Fibroblast of the aortic adventitia (primary cell): ENCODE data around the gene BCL11B. TPM values are rescaled to one million over a fixed set of nuclear protein-coding genes. Genes with fewer than 3 reads are reported as not detected.

Source experiments
- DNase-seq: peaks from one replicate; pipeline ENCODE4 v3.0.0-alpha.2; 2010; ENCODE audit warnings: low read depth
- H3K4me3 ChIP-seq: 2 replicates; pipeline ENCODE4 v1.5.1; 2011; ENCODE audit warnings: low read depth, mild to moderate bottlenecking, control low read depth, low read length, moderate library complexity
- CTCF ChIP-seq: IDR thresholded peaks from 2 replicates; pipeline ENCODE4 v1.5.1; 2011; ENCODE audit warnings: mild to moderate bottlenecking, low read length, control low read depth, inconsistent platforms; ENCODE audit not compliant: insufficient read depth
- total RNA-seq: library from RNA; depleted of rRNA; stranded (reverse); fragments of >200 nt; gene quantifications from 2 replicates; pipeline ENCODE4 v1.2.3, GENCODE V29; 2012; ENCODE audit warnings: low replicate concordance

Gene BCL11B
- 0.09 TPM in 1 of 2 replicates, not detected in the other for total RNA-seq

GRCh38 chr14:99271951-99272631 lies at the start of gene BCL11B:
Gene BCL11B (minus strand): TSS chr14:99272197. CDS start chr14:99271218, 979 bp downstream.
- peak; percentile 49 for TF ChIP-seq CTCF
- peak; percentile 73 for DNase-seq
- peak within 1 kb of the TSS; percentile 58 for H3K4me3 ChIP-seq

GRCh38 chr14:99321236-99321925 lies 49.4 kb upstream of the BCL11B start:
- TF ChIP-seq CTCF: no peak
- no peak overlapping the region for H3K4me3 ChIP-seq
- no peak for DNase-seq

GRCh38 chr14:99320621-99321235 lies 48.7 kb upstream of the BCL11B start:
- no peak overlapping the region for H3K4me3 ChIP-seq
- no peak for TF ChIP-seq CTCF
- no peak for DNase-seq

- peak; percentile 63 for TF ChIP-seq CTCF
- no peak overlapping the region for H3K4me3 ChIP-seq
- peak; percentile 6 for DNase-seq
Measured at GRCh38 chr14:99320105-99320572, 48.1 kb upstream of the BCL11B start.

GRCh38 chr14:99318959-99319295 lies 46.9 kb upstream of the BCL11B start:
- DNase-seq: no peak
- no peak for TF ChIP-seq CTCF
- no peak overlapping the region for H3K4me3 ChIP-seq

GRCh38 chr14:99318091-99318958 lies 46.3 kb upstream of the BCL11B start:
- no peak for TF ChIP-seq CTCF
- no peak for DNase-seq
- H3K4me3 ChIP-seq: no peak overlapping the region
